Adipocyte (in vitro differentiated cells): ENCODE results near the gene MMP17.
A peak's percentile ranks its signal among the peaks of the same experiment; 100 is the strongest.

Experiments
- DNase-seq: peaks from one replicate; pipeline ENCODE4 v3.0.0-alpha.2; 2015; ENCODE audit warnings: low read depth
- H3K27me3 ChIP-seq: replicated peaks from 2 replicates; pipeline ENCODE4 v1.7.0; 2013; ENCODE audit warnings: mild to moderate bottlenecking, low read length, moderate library complexity; ENCODE audit not compliant: control insufficient read depth, insufficient read depth
- H3K36me3 ChIP-seq: 2 replicates; pipeline ENCODE4 v1.7.0; 2013; ENCODE audit warnings: low read length, mild to moderate bottlenecking, moderate library complexity; ENCODE audit not compliant: control insufficient read depth, insufficient read depth, severe bottlenecking
- H3K4me1 ChIP-seq: 2 replicates; pipeline ENCODE4 v1.7.0; 2013; ENCODE audit warnings: mild to moderate bottlenecking, low read length, moderate library complexity; ENCODE audit not compliant: control insufficient read depth, insufficient read depth
- H3K4me3 ChIP-seq: 2 replicates; pipeline ENCODE4 v1.7.0; 2013; ENCODE audit warnings: mild to moderate bottlenecking, low read length, moderate library complexity
- H3K9ac ChIP-seq: 2 replicates; pipeline ENCODE4 v1.7.0; 2013; ENCODE audit warnings: mild to moderate bottlenecking, low read length, moderate library complexity
- H3K9me3 ChIP-seq: 2 replicates; pipeline ENCODE4 v1.7.0; 2013; ENCODE audit warnings: mild to moderate bottlenecking, low read length, moderate library complexity; ENCODE audit not compliant: control insufficient read depth

MMP17 gene

GRCh38 chr12:131827961-131828534 is at the start of gene MMP17:
Gene MMP17 (plus strand): TSS chr12:131828393. CDS start chr12:131828495, 102 bp downstream.
- peaks cover 36% of the 10 kb centered on the region for H3K4me1 ChIP-seq
- peak within 1 kb of the TSS; percentile 95 for H3K4me3 ChIP-seq
- no peaks in the 10 kb centered on the region for H3K27me3 ChIP-seq
- no peaks in the 10 kb centered on the region for H3K36me3 ChIP-seq
- DNase-seq: peak; percentile 91
- peak within 1 kb of the TSS; percentile 84 for H3K9ac ChIP-seq
- no peaks in the 10 kb centered on the region for H3K9me3 ChIP-seq

- H3K36me3 ChIP-seq: peaks cover 56% of the 10 kb centered on the region
- DNase-seq: no peak
- H3K4me3 ChIP-seq: no peak overlapping the region
- H3K9ac ChIP-seq: no peak overlapping the region
- no peaks in the 10 kb centered on the region for H3K9me3 ChIP-seq
- peaks cover 3% of the 10 kb centered on the region for H3K4me1 ChIP-seq
- no peaks in the 10 kb centered on the region for H3K27me3 ChIP-seq
Measured at GRCh38 chr12:131779027-131779426, 49.2 kb upstream of the MMP17 start.

- Histone ChIP-seq H3K36me3 (peaks cover 71% of the 10 kb centered on the region), H3K27me3 (no peaks in the 10 kb centered on the region)
Measured at GRCh38 chr12:131782061-131782460, 46.1 kb upstream of the MMP17 start.

GRCh38 chr12:131783915-131784541 is 44.2 kb upstream of the MMP17 start:
- DNase-seq: peak; percentile 91
- Histone ChIP-seq H3K9ac (no peak overlapping the region), H3K36me3 (peaks cover 74% of the 10 kb centered on the region), H3K9me3 (no peaks in the 10 kb centered on the region), H3K27me3 (no peaks in the 10 kb centered on the region), H3K4me3 (peak overlapping the region; percentile 37), H3K4me1 (peaks cover 5% of the 10 kb centered on the region)

More at GRCh38 chr12:131782061-131782460, 46.1 kb upstream of the MMP17 start:
- H3K9me3 ChIP-seq: no peaks in the 10 kb centered on the region
- no peak for DNase-seq
- peaks cover 5% of the 10 kb centered on the region for H3K4me1 ChIP-seq
- H3K4me3 ChIP-seq: no peak overlapping the region
- no peak overlapping the region for H3K9ac ChIP-seq

GRCh38 chr12:131784909-131785762 is 43.1 kb upstream of the MMP17 start:
- H3K9ac ChIP-seq: no peak overlapping the region
- H3K4me3 ChIP-seq: no peak overlapping the region
- H3K27me3 ChIP-seq: no peaks in the 10 kb centered on the region
- peaks cover 5% of the 10 kb centered on the region for H3K4me1 ChIP-seq
- no peaks in the 10 kb centered on the region for H3K9me3 ChIP-seq
- DNase-seq: no peak
- peaks cover 69% of the 10 kb centered on the region for H3K36me3 ChIP-seq

GRCh38 chr12:131785763-131786330 is 42.3 kb upstream of the MMP17 start:
- Histone ChIP-seq H3K4me3 (no peak overlapping the region), H3K27me3 (no peaks in the 10 kb centered on the region), H3K36me3 (peaks cover 69% of the 10 kb centered on the region), H3K9me3 (peaks cover 4% of the 10 kb centered on the region), H3K9ac (no peak overlapping the region), H3K4me1 (peaks cover 5% of the 10 kb centered on the region)
- DNase-seq: no peak

GRCh38 chr12:131786331-131786730 is 41.9 kb upstream of the MMP17 start:
- H3K9me3 ChIP-seq: peaks cover 6% of the 10 kb centered on the region
- no peaks in the 10 kb centered on the region for H3K27me3 ChIP-seq
- peaks cover 69% of the 10 kb centered on the region for H3K36me3 ChIP-seq
- H3K9ac ChIP-seq: no peak overlapping the region
- no peak overlapping the region for H3K4me3 ChIP-seq
- no peak for DNase-seq
- H3K4me1 ChIP-seq: peaks cover 5% of the 10 kb centered on the region

GRCh38 chr12:131787143-131787660 is 41.0 kb upstream of the MMP17 start:
- H3K4me1 ChIP-seq: peaks cover 5% of the 10 kb centered on the region
- H3K36me3 ChIP-seq: peaks cover 68% of the 10 kb centered on the region
- no peaks in the 10 kb centered on the region for H3K27me3 ChIP-seq
- peaks cover 6% of the 10 kb centered on the region for H3K9me3 ChIP-seq
- no peak for DNase-seq
- no peak overlapping the region for H3K4me3 ChIP-seq
- H3K9ac ChIP-seq: no peak overlapping the region

- H3K4me3 ChIP-seq: no peak overlapping the region
- no peak for DNase-seq
- peaks cover 6% of the 10 kb centered on the region for H3K9me3 ChIP-seq
- H3K4me1 ChIP-seq: peaks cover 7% of the 10 kb centered on the region
- H3K9ac ChIP-seq: no peak overlapping the region
- H3K36me3 ChIP-seq: peaks cover 72% of the 10 kb centered on the region
- H3K27me3 ChIP-seq: no peaks in the 10 kb centered on the region
Measured at GRCh38 chr12:131788070-131788469, 40.1 kb upstream of the MMP17 start.

GRCh38 chr12:131789638-131790037 is 38.6 kb upstream of the MMP17 start:
- Histone ChIP-seq H3K9me3 (peaks cover 6% of the 10 kb centered on the region), H3K9ac (no peak overlapping the region), H3K4me3 (no peak overlapping the region), H3K36me3 (peaks cover 73% of the 10 kb centered on the region), H3K4me1 (peaks cover 6% of the 10 kb centered on the region), H3K27me3 (no peaks in the 10 kb centered on the region)
- no peak for DNase-seq
